Activated CD8-positive, alpha-beta T cell treated with anti-CD3 and anti-CD28 coated beads, Interleukin-2, amount 10 ng/mL, durations not matched to agents 7 days and 5 days (primary cell): ENCODE data around the gene ARHGAP28. TPM values are rescaled to one million over a fixed set of nuclear protein-coding genes. Genes with fewer than 3 reads are reported as not detected.

ENCODE experiments used
- ATAC-seq: fragments of 150-1000 bp; cut with Tn5 transposase; one replicate; pipeline ENCODE4 v1.10.0; 2021; ENCODE audit warnings: moderate library complexity
- CTCF ChIA-PET: fragments of 350-600 bp; sonication (Branson Sonifier 250); formaldehyde crosslinking; loops from one replicate; lab custom pipeline; 2021; ENCODE audit warnings: antibody characterized with exemption; lab: Charles Lee
- POLR2A ChIA-PET: fragments of 350-600 bp; sonication (Branson Sonifier 250); formaldehyde crosslinking; loops from one replicate; lab custom pipeline; 2021; ENCODE audit warnings: antibody characterized with exemption; lab: Charles Lee
- DNase-seq: peaks from one replicate; pipeline ENCODE4 v3.0.0-alpha.2; 2020
- H3K27ac Mint-ChIP-seq: one replicate; pipeline ENCODE4 v1.8.0; 2021; ENCODE audit warnings: mild to moderate bottlenecking, mixed read lengths
- H3K27me3 Mint-ChIP-seq: one replicate; pipeline ENCODE4 v1.8.0; 2021; ENCODE audit warnings: low read depth, mixed read lengths
- H3K36me3 Mint-ChIP-seq: one replicate; pipeline ENCODE4 v1.8.0; 2021; ENCODE audit warnings: low read depth, mixed read lengths
- H3K4me1 Mint-ChIP-seq: one replicate; pipeline ENCODE4 v1.8.0; 2021; ENCODE audit warnings: low read depth, mixed read lengths
- H3K4me3 Mint-ChIP-seq: one replicate; pipeline ENCODE4 v1.8.0; 2021; ENCODE audit warnings: mild to moderate bottlenecking, mixed read lengths
- H3K9me3 Mint-ChIP-seq: one replicate; pipeline ENCODE4 v1.8.0; 2022; ENCODE audit warnings: mixed read lengths; ENCODE audit not compliant: insufficient read depth
- total RNA-seq, 2 experiments: library from RNA; stranded (reverse); gene quantifications; one replicate each; pipeline ENCODE4 v1.2.3, GENCODE V29; 2021

Gene ARHGAP28
- total RNA-seq, 2 experiments from 2014 or later, result not detected

DNA sequence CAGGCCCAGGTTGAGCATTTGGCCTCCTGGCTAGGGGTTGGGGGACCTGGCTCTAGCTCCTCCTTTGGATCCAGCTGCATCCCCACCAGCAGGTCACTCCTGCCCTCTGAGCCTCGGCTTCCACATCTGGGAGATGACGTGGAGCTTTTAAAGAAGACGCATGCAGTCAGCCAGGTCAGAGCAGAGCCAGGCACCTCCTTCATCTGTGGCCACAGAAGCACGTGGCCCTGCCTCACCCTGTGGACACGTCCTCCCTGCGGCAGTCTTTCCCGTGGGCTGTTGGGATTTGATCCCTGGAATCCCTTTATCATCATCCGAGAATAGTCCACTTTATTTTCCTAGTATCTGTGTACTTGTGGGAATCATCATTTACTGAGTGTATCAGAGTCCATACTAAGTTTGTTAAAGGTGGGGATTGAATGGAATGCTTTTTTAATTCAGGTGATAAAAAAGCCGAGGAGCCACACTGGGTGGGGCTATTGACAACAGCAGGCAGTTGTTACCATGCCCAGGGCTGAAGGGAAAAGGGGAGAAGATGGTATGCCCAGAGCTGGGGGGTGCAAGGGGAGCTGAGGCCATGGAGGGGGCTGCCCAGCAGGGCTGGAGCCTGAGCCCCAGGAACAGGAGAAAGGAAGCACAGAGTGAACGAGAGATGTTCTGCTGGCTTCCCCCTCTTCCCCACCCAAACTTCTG lies 218.0 kb downstream of the ARHGAP28 start:
- Mint-ChIP-seq H3K36me3 (no peaks in the 10 kb centered on the region), H3K4me3 (no peak overlapping the region), H3K4me1 (no peaks in the 10 kb centered on the region), H3K27ac (no peak overlapping the region), H3K9me3 (peaks cover 7% of the 10 kb centered on the region), H3K27me3 (no peaks in the 10 kb centered on the region)
- DNase-seq (no peak), ATAC-seq (no peak)
- ChIA-PET POLR2A (no interaction called here), CTCF (no interaction called here)

DNA sequence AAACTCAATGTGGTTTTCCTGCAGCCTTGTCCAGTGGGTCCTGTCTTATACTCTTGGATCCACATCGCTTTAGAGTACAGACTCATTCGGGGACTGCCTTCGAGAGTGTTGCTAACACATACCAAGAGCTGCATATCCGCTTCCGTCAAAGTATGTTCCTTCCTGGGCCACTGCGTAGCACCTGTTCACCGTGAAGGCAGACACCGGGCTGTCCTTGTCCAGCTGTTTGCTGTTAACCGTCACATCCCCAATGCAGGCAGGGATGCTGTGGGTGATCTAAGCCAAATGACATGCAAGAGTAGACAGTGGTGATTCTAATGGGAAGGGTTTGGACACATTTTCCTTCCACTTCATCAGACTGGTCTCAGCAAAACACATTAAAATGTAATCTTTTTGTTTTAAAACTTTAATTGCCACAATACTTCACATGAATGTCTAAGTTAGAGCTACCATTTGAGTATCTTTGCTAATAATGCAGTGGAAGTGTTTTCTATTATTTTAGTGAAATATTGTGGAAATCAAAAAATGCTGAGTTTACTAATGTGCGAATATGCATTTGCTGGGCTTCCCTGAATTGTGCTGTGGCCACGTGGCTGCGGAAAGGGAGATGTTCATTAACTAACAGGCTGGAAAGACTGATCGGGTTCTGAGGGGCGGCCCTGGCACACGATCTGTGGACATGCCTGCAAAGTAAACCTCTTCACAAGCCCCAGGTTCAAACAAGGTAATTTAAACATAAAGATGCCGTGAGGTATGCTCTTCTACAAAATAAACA lies 219.0 kb downstream of the ARHGAP28 start:
- CTCF ChIA-PET, result no interaction called here
- Mint-ChIP-seq H3K36me3 (no peaks in the 10 kb centered on the region), H3K4me1 (no peaks in the 10 kb centered on the region), H3K9me3 (peaks cover 7% of the 10 kb centered on the region), H3K4me3 (no peak overlapping the region), H3K27me3 (no peaks in the 10 kb centered on the region), H3K27ac (no peak overlapping the region)
- ATAC-seq (no peak), DNase-seq (no peak)
- POLR2A ChIA-PET, result no interaction called here

DNA sequence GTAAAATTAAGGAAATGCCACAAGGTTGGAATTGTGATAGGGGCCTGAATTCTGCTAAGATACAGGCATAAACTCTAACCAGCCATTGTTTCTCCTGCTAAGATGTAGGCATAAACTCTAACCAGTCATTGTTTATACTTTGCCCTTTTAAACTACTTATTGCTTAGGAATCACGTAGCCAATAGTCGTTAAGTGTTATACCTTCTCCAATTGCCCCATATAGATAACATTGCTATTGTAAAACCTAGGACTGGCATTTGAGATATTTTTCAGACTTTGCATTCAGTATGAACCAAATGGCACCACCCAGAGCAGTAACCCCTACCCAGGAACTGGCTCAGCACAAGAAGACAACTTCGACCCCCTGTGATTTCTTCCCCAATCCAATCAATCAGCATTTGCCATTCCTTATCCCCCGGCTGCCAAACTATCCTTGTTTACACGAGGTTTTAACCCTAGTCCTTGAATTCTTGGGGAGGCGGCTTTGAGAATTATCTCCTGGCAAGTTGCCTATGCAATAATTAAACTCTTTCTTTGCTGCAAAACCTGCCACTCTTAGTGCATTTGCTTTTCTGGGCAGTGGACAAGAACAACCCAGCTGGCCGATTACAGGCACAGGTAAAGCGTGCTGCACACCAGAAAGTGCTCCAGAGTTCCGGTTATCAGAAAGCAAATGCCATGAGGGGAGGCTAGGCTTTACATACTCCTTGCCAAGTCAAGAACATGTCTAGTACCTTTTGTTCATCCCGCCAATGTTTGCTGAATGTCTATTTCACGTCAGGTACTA lies 220.5 kb downstream of the ARHGAP28 start:
- no peak for ATAC-seq
- Mint-ChIP-seq H3K9me3 (peaks cover 7% of the 10 kb centered on the region), H3K36me3 (no peaks in the 10 kb centered on the region), H3K4me1 (no peaks in the 10 kb centered on the region), H3K27ac (no peak overlapping the region), H3K27me3 (no peaks in the 10 kb centered on the region), H3K4me3 (no peak overlapping the region)
- ChIA-PET POLR2A (no interaction called here), CTCF (no interaction called here)
- DNase-seq, result no peak

DNA sequence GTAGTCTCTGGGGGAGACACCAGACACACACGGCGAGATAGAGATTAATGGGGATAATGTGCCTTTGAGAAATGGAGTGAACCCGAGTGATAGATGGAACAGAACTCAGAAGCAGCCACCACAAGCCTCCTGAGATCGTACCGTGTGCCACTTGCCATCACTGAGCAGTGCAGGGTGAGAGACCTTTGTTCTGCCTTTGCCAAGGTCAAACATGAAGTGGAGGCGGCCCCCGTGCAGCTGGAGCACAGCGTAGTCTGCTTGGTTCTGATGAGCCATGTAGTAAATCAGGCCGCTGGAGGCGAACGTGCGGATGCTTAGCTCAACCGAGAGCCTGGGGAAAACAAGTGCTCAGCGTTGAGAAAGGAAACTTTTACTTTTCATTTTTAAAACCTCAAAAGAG lies 221.1 kb downstream of the ARHGAP28 start:
- CTCF ChIA-PET, result no interaction called here

DNA sequence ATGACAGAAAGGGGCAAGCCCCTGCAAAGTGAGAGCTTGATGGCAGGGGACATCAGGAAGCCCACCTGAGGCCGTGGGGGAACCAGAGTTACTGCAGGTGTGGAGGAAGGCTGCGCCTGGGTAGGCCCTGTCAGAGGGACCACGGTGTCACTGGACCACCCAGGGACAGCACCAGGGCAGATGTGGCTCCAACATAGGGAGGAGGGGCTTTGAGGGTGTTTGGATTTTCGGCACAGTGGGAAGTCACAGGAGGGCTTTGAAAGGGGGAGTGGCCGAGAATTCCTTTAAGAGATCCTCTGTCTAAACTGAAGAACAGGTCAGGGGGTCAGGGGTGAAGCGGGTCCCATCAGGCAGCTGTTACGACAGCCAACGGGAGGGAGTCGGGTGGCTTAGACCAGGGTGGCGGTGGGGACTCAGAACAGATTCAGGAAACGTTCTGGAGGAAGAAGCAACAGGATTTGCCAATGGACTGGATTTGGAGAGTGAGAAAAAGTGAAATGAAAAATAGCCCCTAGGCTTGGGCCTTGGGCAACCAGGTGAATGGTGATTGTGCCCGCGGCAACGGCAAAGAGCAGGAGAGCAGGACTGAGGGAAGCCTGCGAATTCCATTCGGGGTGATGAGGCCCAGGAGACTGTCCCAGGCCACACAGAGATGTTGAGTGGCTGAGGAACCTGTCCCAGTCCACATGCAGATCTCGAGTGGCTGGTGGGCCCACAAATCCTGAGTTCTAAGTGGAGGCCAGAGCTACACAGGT lies 222.0 kb downstream of the ARHGAP28 start:
- Mint-ChIP-seq H3K9me3 (peaks cover 7% of the 10 kb centered on the region), H3K27me3 (no peaks in the 10 kb centered on the region), H3K36me3 (no peaks in the 10 kb centered on the region), H3K4me3 (no peak overlapping the region), H3K4me1 (no peaks in the 10 kb centered on the region), H3K27ac (no peak overlapping the region)
- POLR2A ChIA-PET, result no interaction called here
- CTCF ChIA-PET, result no interaction called here
- ATAC-seq, result no peak
- DNase-seq, result no peak

More for the DNA sequence above, 221.1 kb downstream of the ARHGAP28 start:
- Mint-ChIP-seq H3K4me3 (no peak overlapping the region), H3K27ac (no peak overlapping the region), H3K27me3 (no peaks in the 10 kb centered on the region), H3K9me3 (peaks cover 7% of the 10 kb centered on the region), H3K36me3 (no peaks in the 10 kb centered on the region), H3K4me1 (no peaks in the 10 kb centered on the region)
- ATAC-seq, result no peak
- no peak for DNase-seq
- POLR2A ChIA-PET, result no interaction called here

DNA sequence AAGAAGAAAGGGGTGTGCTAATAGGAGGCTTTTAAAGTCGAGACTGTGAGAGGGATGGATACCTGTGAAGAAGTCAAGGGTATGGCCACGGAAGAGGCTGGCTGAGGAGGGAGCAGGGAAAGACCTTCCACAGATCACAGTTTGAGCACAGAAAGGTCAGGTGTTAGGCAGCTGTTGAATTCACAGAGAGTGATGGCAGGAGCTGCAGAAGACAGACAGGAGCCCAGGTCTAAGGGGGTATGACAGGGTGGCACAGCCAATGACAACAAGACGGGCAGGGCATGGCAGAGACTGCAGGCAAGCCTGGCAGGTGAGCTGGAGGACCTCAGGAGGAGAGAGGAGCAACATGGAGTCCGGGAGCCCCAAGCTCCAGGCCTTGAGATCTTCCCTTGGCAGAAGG lies 225.0 kb downstream of the ARHGAP28 start:
- Mint-ChIP-seq H3K9me3 (peaks cover 7% of the 10 kb centered on the region), H3K27me3 (no peaks in the 10 kb centered on the region), H3K27ac (no peak overlapping the region), H3K4me3 (no peak overlapping the region), H3K36me3 (no peaks in the 10 kb centered on the region), H3K4me1 (no peaks in the 10 kb centered on the region)
- ChIA-PET POLR2A (no interaction called here), CTCF (no interaction called here)
- no peak for ATAC-seq
- no peak for DNase-seq

DNA sequence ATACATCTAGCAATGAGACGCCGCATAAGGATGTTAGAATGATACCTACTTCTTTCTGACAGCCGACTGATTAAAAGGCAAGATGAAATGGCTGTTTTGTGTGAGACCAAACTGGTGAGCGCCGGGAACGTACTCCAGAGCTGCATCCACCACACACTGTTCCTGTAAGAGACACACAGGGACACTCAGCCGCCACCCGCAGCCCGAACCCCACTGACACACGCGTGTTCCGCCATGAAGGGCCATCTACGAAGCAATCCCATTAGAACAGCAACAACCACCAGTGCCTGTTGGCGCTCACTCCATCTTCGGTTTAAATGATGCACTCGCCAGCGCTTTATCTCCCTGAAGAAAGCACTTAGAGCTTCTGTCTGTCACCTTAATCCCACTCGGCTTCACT lies 225.8 kb downstream of the ARHGAP28 start:
- DNase-seq, result no peak
- ChIA-PET CTCF (no interaction called here), POLR2A (no interaction called here)
- Mint-ChIP-seq H3K4me1 (no peaks in the 10 kb centered on the region), H3K4me3 (no peak overlapping the region), H3K9me3 (peaks cover 10% of the 10 kb centered on the region), H3K27ac (no peak overlapping the region), H3K27me3 (no peaks in the 10 kb centered on the region), H3K36me3 (no peaks in the 10 kb centered on the region)
- no peak for ATAC-seq

DNA sequence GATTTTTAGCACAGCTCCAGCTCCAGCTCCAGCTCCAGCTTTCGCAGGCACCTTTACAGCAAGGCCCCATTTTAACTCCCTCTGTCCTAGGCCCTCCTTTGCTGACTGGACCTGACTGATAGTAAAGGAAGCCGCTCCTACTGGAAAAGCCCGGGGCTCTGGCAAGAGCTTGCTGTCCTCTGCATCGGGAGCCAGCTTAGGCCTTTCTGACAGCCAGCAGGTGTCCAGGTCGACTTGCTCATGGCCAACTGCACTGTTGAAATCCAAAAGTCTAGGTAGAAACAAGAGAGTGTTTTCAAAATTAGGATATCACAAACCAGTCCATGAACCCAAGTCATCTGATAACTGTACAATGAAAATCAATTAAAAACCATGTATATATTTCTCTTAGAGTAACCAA lies 227.0 kb downstream of the ARHGAP28 start:
- no peak overlapping the region for H3K27ac Mint-ChIP-seq
- ATAC-seq, result no peak

DNA sequence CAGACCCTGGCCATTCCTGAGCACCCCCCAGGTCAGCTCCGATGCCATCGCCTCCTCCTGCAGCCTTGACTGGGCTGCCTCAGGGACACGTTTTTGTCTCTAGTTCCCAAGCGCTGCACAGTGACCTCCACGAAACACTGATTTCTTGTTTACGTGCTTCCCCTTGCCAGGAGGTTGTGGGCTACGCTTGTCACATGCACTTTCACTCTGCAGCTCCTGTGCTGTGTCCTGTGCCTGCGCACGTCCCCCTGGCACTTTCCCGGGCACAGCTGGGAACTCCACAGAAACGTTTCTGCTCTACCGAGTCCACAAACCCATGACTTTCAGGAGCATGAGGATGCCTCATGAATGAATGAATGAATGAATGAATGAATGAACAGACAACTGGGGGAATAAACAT lies 227.5 kb downstream of the ARHGAP28 start:
- POLR2A ChIA-PET, result no interaction called here

More for the DNA sequence above, 227.0 kb downstream of the ARHGAP28 start:
- no peaks in the 10 kb centered on the region for H3K36me3 Mint-ChIP-seq
- peaks cover 11% of the 10 kb centered on the region for H3K9me3 Mint-ChIP-seq
- POLR2A ChIA-PET, result no interaction called here
- no peaks in the 10 kb centered on the region for H3K4me1 Mint-ChIP-seq
- no peaks in the 10 kb centered on the region for H3K27me3 Mint-ChIP-seq
- CTCF ChIA-PET, result no interaction called here
- no peak for DNase-seq
- H3K4me3 Mint-ChIP-seq, result no peak overlapping the region

DNA sequence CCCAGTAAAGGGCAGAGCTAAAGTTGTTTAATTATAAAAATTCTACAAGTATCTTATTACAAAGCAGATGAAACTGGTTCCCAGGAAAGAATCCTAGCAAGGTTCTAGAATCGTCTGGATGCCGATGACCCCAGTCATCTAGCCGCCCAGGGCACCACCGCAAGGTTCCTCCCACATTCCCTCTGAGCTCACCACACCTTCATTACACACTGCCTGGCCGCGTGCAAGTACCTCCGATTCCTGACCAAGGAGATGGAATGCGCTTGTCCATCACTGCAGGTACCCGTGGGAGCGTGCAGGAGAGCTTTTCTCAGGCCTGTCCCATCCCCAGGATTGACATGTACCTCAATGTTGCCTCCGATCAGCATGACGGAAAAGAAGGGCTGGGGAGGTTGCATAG lies 229.6 kb downstream of the ARHGAP28 start:
- Mint-ChIP-seq H3K4me1 (no peaks in the 10 kb centered on the region), H3K9me3 (peaks cover 4% of the 10 kb centered on the region), H3K27me3 (no peaks in the 10 kb centered on the region), H3K27ac (no peak overlapping the region), H3K4me3 (no peak overlapping the region), H3K36me3 (no peaks in the 10 kb centered on the region)
- POLR2A ChIA-PET, result no interaction called here
- CTCF ChIA-PET, result no interaction called here
- DNase-seq (no peak), ATAC-seq (no peak)

More for the DNA sequence above, 227.5 kb downstream of the ARHGAP28 start:
- Mint-ChIP-seq H3K4me1 (no peaks in the 10 kb centered on the region), H3K9me3 (peaks cover 9% of the 10 kb centered on the region), H3K36me3 (no peaks in the 10 kb centered on the region), H3K27ac (no peak overlapping the region), H3K4me3 (no peak overlapping the region), H3K27me3 (no peaks in the 10 kb centered on the region)
- no peak for ATAC-seq
- DNase-seq, result no peak
- CTCF ChIA-PET, result no interaction called here

DNA sequence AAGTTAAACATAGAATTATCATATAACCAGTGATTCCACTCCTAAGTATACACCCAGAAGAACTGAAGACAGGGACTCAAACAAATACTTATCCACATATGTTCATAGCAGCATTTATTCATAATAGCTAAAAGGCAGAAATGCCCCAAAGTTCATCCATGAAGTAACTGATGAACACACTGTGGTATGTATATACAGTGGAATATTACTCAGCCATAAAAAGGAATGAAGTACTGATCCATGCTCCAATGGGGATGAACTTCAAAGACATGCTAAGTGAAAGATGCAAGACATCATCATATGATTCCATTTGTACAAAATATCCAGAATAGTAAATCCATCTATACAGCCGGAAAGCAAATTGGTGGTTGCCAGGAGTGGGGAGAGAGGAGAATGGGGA lies 230.6 kb downstream of the ARHGAP28 start:
- Mint-ChIP-seq H3K4me1 (no peaks in the 10 kb centered on the region), H3K27ac (no peak overlapping the region), H3K9me3 (peaks cover 4% of the 10 kb centered on the region), H3K4me3 (no peak overlapping the region), H3K36me3 (no peaks in the 10 kb centered on the region), H3K27me3 (no peaks in the 10 kb centered on the region)
- ATAC-seq (no peak), DNase-seq (no peak)
- CTCF ChIA-PET, result no interaction called here
- POLR2A ChIA-PET, result no interaction called here
